Activated T-helper 1 cell treated with anti-CD3 and anti-CD28 coated beads, Interleukin-2, amount 50 U/mL, for 16 hours (primary cell): Measurements from ENCODE around the gene MVB12B.
A peak's percentile ranks its signal among the peaks of the same experiment; 100 is the strongest.
"Not testable (repeated sequence)": the region's sequence is repeated elsewhere in the genome, so short reads cannot be mapped to it uniquely, and the experiment has no call there.

Source experiments
- DNase-seq, 2 donors: peaks; one replicate each; pipeline ENCODE4 v3.0.0-alpha.2; 2020; ENCODE audit warnings: low read depth in 1 of 2, low spot score in 1 of 2

The MVB12B gene

DNA sequence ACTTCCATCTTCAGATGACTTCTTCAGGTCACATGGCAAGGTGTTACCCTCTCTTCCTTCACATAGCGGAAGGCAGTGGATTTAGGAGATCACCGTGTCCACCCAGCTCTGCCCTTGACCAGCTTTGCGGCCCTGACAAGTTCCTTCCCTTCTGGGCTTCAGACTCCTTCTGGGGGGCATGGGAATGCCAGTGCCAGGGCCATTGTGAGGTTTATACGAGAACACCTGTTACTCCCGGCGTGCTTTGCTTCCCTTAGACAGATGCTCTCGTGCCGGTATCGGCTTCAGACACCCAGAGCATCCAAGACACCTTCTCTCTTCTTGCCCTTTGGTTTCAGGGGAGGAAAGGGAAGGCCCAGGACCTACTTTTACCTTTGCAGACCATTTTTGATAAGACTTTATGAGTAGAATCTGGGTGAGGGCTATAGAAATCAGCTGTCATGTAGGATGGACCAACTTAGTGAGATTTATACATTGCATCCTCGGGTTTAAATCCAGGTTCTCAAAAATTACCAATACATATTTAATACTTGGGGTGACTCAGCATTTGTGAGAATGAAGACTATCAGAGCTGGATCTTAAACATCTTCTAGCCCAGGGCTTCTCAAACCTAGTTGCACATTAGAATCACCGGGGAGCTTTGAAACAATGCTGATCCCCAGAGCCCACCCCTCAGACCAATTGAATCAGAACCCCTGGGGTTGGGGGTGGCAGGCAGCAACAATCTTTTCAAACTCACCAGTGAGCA lies 138.2 kb downstream of the MVB12B start:
- DNase-seq = no peak

DNA sequence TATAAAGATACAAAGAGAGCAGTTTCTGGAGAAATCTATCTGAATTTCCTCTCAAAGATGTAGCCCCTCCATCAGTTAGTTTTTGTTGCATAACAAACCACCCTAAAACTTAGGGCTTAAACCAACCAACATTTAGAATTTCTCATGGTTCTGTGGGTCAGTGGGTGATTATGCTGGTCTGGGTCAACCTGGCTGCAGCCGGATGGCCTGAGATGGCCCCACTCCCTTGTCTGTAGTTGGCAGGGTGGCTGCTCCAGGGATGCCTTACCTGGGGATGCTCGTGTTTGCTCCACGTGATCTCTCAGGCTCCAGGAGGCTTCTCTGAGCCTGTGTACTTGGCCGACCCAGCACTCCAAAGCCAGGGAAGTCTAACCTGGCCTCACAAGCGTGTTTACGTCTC lies 139.3 kb downstream of the MVB12B start:
- no peak for DNase-seq

DNA sequence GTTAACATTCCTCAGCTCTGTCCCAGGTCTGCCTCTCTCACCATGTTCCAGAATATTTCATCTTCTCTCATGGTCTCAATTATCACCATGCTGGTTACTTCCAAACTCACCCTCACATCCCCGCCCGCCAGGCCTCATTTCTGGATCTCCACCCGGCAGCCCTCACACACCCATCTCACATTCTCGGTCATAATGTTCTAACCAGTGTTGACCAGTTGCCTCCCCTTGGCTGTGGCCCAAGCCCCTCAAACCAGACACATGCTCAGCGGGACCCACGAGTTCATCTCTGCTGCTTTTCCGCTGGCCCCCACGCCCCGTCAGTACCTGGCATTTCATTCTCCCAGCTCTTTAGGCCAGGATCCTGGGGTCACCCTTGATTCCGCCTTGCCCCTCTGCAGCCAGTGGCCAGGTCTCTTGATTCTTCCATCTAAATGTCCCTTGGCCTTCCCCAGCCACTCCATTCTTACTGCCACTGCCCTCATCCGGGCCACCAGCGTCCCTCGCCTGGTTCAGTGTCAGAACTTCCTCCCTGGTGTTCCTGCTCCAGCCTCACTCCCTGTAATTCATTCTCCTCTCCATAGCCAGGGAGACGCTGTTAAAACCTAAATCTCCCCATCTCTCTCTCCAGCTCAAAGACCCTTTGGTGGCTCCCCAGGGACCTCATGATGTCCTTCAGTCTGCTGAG lies 141.7 kb downstream of the MVB12B start:
- no peak for DNase-seq

DNA sequence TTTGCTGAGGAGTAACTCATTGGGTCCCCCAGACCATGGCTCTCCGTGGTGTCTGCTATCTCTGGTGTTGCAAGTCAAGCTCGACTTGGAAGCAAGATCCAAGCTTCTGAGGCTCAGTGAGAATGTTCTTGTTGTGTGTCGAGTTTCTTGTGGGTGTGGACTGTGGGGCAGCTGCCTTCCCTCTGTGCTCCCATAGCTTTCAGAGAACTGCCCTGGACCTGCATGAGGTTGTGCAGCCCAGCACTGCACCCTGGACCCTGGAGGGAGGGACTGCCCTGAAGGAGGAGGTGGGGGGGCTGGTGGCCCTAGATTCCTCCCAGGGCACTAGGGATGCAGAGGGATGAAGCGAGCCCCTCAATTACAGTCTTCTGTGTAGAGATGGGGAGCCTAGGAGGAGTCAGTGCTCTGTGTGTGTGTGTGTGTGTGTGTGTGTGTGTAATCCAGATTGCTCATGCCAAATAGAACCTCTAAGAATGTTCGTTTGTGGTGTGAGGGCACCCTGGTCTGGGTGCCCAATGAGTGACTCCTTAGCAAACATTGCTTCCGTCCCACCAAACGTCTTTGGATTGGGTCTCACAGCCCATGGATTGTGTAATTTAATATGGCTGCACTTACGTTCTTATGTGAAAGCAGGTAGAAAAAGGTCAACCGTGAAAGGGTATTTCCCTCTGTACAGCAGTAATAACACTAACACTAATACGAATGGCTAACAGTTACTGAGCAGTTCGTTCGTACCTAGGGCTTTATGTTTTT lies 143.8 kb downstream of the MVB12B start:
- DNase-seq = no peak

DNA sequence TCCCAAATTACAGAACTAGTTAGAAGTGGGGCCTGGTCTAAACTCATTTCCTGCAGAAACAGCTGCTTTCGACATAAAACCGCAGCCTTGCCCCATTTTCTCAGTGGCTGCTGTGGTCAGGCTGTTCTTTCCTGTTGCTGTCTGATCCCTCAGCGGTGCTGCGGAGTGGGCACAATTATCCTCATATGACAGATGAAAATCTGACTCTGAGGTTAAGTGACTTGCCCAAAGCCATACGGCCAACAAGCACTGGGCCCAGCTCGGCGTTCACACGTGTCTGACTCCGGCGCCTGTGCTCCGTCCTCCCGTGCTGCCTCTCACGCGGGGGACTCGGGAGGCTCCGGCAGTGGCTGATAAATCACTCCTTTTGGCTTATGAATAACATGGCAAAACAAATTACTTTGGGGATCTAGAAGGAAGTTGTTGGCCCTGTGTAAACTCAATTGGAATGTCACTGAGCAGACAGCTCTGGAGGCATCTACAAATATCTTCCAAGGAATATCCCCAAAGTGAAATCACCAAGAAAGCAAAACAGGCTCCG lies 144.5 kb downstream of the MVB12B start:
- DNase-seq = peak; percentile 41 to 52

DNA sequence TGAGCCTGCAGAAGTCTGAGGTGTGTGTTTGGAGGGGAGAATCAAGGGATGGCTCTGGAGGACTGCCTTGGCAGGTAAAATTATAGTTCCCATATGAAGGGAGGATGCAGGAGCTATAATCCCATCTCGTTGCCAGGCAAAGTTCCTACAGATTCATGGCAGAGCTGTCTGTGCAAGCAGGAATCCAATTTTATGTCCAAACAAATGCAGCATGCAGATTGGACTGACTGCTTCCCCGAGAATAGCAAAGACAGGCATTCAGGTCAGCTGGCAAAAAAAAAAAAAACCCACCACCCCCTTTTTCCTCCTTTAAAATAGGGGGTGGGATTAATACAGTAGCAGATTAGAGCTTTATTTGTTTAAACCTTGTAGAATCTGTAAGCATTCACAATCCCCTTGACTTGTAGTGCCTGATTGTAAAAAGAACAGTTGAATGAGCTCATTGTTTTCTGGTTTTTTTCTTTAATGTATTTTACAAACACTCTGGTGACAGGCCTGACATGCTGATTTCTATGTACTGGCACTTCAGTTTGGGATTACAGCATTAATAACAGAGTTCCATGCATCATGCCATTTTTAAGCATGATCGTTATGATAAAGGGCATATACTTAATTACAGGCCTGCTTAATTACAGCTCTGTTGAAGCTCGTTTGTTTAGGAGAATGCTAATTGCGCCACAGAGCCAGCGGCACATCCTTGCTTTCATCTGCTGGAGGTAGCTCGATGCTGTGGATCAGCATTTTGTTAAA lies 145.7 kb downstream of the MVB12B start:
- DNase-seq = no peak

DNA sequence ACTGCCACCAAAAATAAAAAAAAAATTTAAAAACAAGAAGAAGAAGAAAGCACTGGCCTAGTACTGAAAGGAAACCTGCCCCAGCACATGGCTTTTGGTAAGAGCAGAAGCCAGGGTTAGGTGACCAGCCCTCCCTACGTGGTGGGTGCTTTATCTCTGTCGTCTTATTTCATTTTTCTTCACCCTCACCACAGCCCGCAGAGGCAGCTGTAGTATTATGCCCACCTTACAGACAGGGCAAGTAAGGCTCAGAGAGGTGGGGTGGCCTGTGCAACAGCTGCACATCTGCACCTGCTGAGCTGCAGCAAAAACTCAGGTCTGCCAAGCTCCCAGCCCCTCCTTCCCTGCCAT lies 146.3 kb downstream of the MVB12B start:
- DNase-seq = no peak

DNA sequence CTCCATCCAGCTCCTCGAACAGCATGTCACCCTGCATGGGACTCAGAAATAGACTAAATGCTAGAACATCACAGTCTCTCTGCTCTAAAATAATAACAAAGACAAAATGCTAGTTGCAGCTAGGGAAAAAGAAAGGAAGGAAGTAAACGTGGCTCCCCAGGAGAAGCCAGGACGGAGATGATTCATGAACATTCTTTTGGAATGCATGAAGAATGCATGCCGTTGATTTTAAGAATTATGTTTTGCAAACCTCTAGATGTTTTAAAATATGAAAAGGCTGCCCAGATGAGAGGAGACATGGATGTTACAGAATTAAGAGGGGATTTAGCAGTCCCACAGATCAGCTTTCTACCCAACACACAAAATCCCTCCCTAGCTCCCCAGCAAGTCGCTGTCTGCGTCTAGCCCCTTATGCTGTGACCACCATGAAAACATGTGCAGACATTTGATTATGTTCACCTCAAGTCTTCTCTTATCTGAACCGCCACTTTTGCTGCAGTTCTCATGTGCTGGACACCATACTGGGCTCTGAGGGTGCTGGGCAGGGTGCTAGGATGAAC lies 147.7 kb downstream of the MVB12B start:
- no peak for DNase-seq

DNA sequence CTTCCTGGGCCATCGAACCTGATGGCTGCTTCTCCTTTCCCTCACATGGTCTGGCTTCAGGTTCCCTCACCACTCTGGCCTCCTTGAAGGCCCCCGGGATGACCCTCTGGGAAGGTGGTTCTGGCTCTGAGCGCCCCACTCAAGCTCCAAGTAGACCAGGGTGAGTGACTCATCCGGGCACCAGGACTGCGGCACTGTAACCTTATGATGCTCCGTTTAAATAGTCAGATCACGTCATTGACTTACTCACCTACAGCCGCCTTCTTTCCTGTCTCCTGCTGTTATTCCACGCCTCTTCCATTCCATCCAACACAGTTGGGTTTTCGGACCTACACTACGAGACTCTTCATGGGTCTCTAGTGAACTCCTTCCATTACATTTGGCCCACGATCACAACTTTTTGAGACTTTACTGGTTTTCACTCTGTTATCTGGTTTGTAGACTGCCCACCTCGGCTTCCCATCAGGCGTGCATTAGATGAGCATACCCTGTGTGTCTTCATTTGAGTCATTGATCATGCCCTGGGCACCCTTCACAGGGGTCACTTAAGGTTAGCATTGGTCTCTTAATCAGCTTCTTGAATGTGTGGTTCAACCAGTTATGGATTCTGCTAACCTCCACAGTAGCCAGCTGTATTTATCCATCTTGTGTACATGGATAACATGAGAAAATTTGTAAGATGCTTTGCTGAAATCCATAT lies 148.3 kb downstream of the MVB12B start:
- DNase-seq = no peak

DNA sequence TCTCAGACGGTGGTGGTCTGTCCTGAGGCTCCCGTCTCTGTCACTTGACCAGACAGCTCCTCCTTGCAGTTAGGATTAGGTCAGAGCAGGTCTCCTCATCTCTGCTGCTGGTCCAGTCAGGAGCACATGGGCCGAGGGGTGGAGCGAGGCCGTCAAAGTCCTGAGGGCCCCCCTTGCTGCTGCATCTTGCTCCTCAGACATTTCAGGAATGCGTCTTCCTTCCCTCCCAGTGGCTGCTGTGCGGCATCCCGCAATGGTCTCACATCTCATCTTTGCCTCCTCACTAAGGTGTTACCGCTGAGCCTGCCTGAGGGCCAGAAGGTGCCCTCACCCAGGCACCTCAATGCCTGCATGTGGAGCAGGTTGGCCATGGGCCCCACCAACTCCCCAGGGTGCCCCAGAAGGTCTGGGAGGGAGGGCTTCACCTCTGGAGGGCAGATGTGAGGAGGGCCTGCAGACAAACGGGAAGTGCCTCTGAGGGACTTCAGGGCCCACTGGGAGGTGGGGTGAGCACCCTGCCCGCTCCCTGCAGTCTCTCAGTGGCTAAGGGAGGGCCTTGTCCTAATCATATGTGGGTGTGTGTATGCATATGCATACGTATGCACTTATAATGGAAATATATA lies 149.4 kb downstream of the MVB12B start:
- no peak for DNase-seq

DNA sequence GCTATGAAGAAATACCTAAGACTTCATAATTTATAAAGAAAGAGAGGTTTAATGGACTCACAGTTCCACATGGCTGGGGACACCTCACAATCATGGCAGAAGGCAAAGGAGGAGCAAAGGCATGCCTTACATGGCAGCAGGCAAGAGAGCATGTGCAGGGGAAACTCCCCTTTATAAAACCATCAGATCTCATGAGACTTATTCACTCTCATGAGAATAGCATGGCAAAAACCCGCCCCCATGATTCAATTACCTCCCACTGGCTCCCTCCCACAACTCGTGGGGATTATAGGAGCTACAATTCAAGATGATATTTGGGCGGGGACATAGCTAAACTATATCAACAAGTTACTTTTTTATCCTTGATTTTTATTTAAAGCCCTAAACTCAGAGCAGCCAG lies 150.8 kb downstream of the MVB12B start:
- DNase-seq = not testable (repeated sequence)

DNA sequence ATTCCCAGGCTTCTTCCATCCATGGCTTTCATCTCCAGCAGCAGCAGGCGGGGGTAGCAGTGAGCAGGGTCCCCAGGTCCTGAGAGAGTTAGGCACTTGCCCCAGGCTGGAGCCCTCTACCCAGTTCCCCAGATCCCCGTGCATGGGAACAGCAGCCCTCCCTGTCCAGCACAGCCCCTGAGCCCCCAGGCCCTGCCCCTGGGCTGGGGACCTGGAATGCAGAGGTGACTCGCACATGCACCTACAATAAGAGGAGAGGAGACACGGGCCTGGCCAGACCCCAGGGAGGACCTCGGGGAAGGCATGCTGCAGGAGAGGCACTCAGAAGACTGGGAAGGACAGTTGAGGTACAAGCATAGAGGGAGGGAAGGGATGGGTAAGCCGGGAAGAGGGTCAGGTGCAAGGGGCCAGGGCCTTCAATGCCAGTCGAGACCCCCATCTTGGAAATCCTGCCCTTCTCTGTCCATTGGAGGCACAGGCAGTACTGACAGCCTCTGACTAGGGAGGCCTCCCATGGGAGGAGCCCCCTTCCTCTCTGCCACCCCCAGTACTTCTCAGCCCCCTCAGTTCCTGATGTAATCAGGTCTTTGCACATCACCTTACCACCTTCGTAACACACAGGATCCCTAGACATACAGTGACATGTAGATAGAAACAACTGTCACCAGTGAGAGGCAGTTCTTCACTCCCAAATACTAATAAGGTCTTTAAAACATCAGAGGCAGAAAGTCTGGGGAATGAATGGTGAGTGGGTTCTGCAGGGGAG lies 151.8 kb downstream of the MVB12B start:
- DNase-seq = no peak

DNA sequence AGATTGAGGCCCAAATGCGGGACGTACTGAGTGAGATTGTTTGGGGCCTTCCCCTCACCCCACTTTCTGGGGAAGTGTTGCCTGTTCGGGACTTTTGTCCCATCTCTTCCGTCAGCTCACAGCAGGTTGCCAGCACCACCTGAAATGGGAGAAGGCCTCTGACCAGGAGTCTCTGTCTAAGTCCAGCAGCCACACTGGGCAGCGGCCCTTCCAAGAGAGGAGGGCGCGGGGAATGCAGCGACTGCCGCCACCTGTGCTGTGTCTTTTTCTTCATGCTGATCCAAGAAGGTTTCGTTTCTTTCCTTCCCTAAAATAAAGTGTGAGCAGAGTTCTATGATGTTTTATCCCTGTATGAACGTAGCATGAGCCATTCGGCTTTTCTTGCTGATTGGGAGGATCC lies 152.9 kb downstream of the MVB12B start:
- no peak for DNase-seq

DNA sequence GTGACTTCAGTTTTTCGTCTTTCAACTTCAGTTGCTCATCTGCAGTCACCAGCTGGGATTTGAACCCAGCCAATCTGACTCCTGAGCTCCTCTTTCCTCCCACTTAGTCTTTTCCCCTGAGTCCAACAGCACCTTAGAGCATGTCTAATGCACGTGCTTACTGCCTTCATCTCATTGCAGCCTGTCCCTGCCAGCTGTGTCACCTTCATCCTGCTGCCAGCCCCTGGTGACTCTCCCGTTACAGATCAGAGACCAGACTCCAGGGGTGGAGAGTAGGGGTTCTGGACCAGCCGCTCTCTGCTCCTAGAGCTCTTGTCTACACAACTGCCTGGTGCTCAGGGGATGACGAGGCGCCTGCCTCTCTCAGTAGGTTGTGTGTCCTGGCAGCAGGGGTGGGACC lies 154.2 kb downstream of the MVB12B start:
- DNase-seq = no peak

DNA sequence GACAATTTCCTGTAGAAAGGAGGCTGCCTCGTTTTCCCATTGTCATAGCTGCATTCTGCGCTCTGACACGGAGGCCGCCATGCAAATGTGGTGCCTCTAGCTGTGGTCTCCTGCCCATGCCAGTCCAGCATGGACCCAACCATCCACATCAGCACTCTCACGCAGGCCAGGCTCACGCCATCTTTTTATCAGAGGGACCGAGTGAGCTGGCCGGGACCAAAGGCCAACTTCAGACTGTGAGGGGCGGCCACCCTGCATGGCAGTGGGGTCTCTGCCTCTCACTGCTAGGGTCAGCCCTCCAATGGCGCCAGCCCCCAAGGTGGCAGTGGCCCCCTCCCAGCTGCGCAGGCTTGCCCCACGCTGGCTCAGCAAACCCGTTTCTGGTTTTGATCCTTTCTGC lies 155.2 kb downstream of the MVB12B start:
- DNase-seq = no peak

DNA sequence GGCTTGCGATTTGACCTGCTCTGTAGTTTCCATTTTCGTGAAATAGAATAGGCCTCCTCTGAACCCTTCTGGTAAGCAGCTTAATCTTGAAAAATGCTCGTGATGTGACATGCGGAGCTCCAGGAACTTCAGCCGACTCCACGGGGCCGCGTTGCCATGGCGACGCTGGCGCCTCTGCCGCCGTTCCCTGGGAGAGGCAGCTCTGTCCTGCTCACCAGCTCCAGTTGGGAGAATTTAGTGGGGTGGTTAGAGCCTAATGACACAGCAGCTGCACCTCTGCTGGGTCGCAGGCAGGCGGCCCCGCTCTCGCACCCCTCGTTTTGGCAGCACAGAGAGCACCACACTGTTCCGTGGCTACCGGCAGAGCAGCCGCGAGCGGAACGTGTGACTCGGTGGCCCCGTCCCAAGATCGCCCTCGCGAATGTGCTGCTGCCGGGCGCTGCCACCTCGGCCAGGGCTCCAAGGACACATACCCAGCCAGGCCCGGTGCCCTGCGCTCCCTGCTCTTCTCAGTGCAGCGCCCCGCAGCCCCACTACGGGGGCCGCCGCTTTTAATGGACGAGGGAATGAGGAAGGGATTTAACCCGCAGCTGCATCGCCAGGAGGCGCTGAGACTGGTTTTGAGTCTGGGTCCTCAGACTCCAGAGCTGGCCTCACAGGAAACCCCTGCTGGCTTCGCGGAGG lies 155.9 kb downstream of the MVB12B start:
- DNase-seq = no peak

DNA sequence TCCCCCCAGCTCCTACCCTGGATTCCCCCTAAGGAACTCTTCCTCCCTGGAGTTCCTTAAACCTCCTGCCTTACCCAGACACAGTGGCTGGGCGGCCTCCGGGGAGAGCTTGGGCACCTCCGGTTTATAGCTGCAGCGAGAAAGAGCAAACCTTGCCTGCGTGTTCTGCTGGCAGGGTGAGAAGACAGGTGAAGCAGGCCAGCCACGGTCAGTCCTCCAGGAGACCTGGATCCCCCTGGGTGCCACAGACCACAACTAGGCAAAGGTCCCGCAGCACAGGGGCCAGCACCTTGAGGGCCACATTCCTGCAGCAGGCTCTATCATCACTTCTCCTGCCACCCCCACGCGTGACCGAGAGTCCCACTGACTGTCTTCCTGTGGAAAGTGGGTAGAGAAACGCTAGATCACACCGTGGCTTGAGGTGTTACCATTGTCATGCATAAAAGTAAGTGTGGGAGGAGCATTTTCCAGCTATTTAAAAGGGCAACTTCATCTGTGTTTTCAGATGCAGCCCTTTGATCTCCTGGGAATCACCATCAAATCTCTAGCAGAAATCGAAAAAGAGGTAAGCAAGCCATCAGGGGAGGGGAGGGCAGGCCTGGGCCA lies 156.9 kb downstream of the MVB12B start:
- DNase-seq = no peak

DNA sequence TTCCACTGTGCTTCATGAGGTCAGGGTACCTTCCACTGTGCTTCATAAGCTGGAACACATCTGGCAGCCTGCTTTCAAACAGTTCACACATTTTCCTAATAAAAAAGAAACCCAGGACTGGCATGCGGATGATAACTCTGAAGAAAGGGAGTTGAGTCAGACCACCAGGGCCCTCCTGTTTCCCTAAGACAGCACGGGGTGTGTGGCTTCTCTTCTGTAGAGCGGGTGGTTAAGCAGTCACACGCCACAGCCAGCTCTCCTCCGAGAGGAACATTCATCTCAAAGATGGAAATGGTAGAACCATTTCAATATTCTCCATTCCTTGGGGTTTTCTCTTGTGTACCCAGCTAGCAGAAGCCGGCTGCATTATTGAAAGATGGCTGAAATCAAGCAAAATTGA lies 159.0 kb downstream of the MVB12B start:
- no peak for DNase-seq
